DND-41 (cell line): ENCODE data around the gene SPDYE2B.
"Not testable (repeated sequence)": the region's sequence is repeated elsewhere in the genome, so short reads cannot be mapped to it uniquely, and the experiment has no call there.

Source experiments
- ATAC-seq: fragments of 200-7000 bp; cut with Tn5 transposase; 3 replicates; pipeline ENCODE4 v1.9.1; 2021; ENCODE audit warnings: low read depth; ENCODE audit not compliant: insufficient read depth
- DNase-seq: peaks from one replicate; pipeline ENCODE4 v3.0.0-alpha.2; 2020
- H2AFZ ChIP-seq: 2 replicates; pipeline ENCODE4 v1.6.0; 2012; ENCODE audit warnings: low read depth, low read length
- H3K27ac ChIP-seq: 2 replicates; pipeline ENCODE4 v1.5.1; 2012; ENCODE audit warnings: low read length, inconsistent platforms
- H3K27me3 ChIP-seq: fragments of 200-600 bp; sonication (generic); 2 replicates; pipeline ENCODE4 v1.6.0; 2012; ENCODE audit warnings: low read length, mild to moderate bottlenecking, inconsistent platforms; ENCODE audit not compliant: insufficient read depth, poor library complexity
- H3K36me3 ChIP-seq: 2 replicates; pipeline ENCODE4 v1.5.1; 2012; ENCODE audit warnings: low read length, inconsistent platforms; ENCODE audit not compliant: insufficient read depth
- H3K4me1 ChIP-seq: 2 replicates; pipeline ENCODE4 v1.5.1; 2012; ENCODE audit warnings: mild to moderate bottlenecking, low read length; ENCODE audit not compliant: insufficient read depth
- H3K4me2 ChIP-seq: 2 replicates; pipeline ENCODE4 v1.6.0; 2012; ENCODE audit warnings: mild to moderate bottlenecking, moderate library complexity, low read length, inconsistent platforms; ENCODE audit not compliant: insufficient read depth
- H3K4me3 ChIP-seq, 2 experiments: fragments of 200-600 bp in 1 of 2; shearing (Covaris generic) in 1 of 2; 2 replicates each; pipeline ENCODE4 v1.5.1; 2012 to 2016; ENCODE audit warnings: inconsistent platforms in 2 of 2, low read length in 2 of 2, mild to moderate bottlenecking in 2 of 2, low read depth in 1 of 2, moderate library complexity in 1 of 2
- H3K79me2 ChIP-seq: 2 replicates; pipeline ENCODE4 v1.6.0; 2012; ENCODE audit warnings: low read length, inconsistent platforms; ENCODE audit not compliant: insufficient read depth
- H3K9ac ChIP-seq: 2 replicates; pipeline ENCODE4 v1.6.0; 2012; ENCODE audit warnings: low read depth, mild to moderate bottlenecking, inconsistent platforms, low read length, moderate library complexity
- H3K9me3 ChIP-seq: 2 replicates; pipeline ENCODE4 v1.5.1; 2012; ENCODE audit warnings: low read length, moderate library complexity, mild to moderate bottlenecking, inconsistent platforms; ENCODE audit not compliant: insufficient read depth, severe bottlenecking
- H4K20me1 ChIP-seq: 2 replicates; pipeline ENCODE4 v1.6.0; 2012; ENCODE audit warnings: low read length; ENCODE audit not compliant: insufficient read depth

Gene SPDYE2B

DNA sequence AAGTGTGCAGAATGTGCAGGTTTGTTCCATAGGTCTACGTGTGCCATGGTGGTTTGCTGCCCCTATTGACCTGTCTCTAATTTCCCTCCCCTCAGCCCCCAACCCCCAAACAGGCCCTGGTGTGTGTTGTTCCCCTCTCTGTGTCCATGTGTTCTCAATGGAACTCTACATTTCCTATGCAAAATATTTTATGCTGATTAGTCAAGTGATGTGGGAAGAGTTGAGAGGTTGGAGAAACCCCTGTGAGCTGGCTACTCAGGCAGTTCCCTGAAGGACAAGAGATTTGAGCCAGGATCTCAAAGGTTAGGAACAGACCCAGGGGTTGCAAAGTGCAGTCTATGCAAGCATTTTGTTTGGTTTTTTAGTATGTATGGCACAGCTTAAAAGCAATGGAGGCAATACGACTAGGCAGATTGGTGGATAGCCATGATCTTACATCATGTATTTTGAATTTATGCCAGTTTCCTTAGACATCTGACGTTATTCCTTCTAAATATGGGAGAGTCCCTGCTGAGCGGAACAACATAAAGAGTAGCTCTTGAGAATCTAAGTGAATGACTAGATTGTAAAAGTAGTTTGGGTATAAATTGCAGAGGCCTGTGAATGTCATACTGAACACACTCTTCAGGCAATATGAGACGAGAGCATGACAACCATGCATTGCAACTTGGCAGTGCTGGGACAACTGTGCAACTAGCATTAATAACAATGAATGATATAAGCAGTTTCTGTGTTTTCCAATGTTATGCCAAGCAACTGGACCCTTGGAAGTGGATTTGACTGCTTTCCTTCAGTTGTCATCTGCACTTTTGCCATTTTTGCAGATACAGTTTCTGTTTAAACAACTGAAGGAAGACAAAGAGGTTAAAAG is 47.8 kb downstream of the SPDYE2B start:
- DNase-seq, H4K20me1 ChIP-seq, H3K79me2 ChIP-seq, H3K27ac ChIP-seq, H2AFZ ChIP-seq, H3K36me3 ChIP-seq, H3K4me2 ChIP-seq, H3K9me3 ChIP-seq, H3K9ac ChIP-seq, H3K4me1 ChIP-seq, H3K27me3 ChIP-seq, H3K4me3 ChIP-seq, ATAC-seq: not testable (repeated sequence)

DNA sequence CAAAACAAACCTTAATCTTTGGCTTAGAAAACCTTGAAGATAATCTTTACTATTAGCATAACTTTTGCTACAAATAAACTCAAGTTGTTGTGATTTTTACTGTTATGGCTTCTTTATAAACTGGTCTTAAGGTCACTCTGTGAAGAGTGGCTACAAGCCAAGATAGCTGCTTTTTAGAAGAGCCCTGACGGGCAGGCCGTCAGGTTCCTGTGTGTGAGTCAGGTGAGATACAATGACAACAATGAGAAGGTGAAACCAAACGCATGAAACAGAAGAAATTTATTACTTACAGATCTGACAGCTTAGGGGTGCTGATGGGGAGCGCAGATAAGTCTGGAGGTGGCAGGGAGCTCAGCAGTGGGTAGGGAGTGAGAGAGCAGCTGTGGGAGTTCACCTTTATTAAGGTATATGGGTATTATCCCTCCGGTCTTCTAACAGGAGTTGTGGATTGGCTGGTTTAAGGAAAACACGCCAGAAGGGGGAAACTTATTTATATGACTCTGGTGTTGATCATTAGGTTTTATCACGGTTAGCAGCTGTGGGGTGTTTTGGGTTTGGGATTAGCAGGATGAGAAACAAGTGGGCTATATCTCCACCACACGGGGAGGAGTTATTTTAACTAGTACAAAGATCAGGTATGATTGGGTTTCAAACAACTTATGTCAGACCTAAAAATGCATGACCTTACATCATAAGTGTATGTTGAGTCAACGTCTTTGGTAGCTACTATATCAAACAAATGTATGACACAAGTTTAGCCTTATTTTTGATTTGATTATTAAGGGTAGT is 49.0 kb downstream of the SPDYE2B start:
- not testable (repeated sequence) for H3K27ac ChIP-seq, H3K27me3 ChIP-seq, DNase-seq, H4K20me1 ChIP-seq, ATAC-seq, H3K4me1 ChIP-seq, H3K9ac ChIP-seq, H3K4me3 ChIP-seq, H3K79me2 ChIP-seq, H3K36me3 ChIP-seq, H3K4me2 ChIP-seq, H2AFZ ChIP-seq, H3K9me3 ChIP-seq
